H9 (cell line): ENCODE data around the gene LPCAT1. TPM values are rescaled to one million over a fixed set of nuclear protein-coding genes. Genes with fewer than 3 reads are reported as not detected.
"Not testable (repeated sequence)": the region's sequence is repeated elsewhere in the genome, so short reads cannot be mapped to it uniquely, and the experiment has no call there.

Source experiments
- DNase-seq: peaks from one replicate; pipeline ENCODE4 v3.0.0-alpha.2; 2017
- H2AFZ ChIP-seq: one replicate; pipeline ENCODE4 v1.6.1; 2013; ENCODE audit warnings: mild to moderate bottlenecking, low read length, control low read depth, moderate library complexity
- H2AK5ac ChIP-seq: 2 replicates; pipeline ENCODE4 v1.6.1; 2013; ENCODE audit warnings: low read length, control low read depth, mixed read lengths; ENCODE audit not compliant: insufficient read length
- H2BK120ac ChIP-seq: one replicate; pipeline ENCODE4 v1.6.1; 2013; ENCODE audit warnings: low read depth, mild to moderate bottlenecking, low read length, control low read depth, inconsistent platforms; ENCODE audit not compliant: poor library complexity, severe bottlenecking
- H2BK12ac ChIP-seq: 2 replicates; pipeline ENCODE4 v1.6.1; 2013; ENCODE audit warnings: low read length, control low read depth, mixed read lengths, low read depth; ENCODE audit not compliant: insufficient read length
- H2BK15ac ChIP-seq: 2 replicates; pipeline ENCODE4 v1.6.1; 2013; ENCODE audit warnings: low read depth, low read length, control low read depth
- H2BK20ac ChIP-seq: one replicate; pipeline ENCODE4 v1.6.1; 2013; ENCODE audit warnings: low read depth, mild to moderate bottlenecking, low read length, control low read depth, inconsistent platforms; ENCODE audit not compliant: poor library complexity, severe bottlenecking
- H2BK5ac ChIP-seq: 2 replicates; pipeline ENCODE4 v1.6.1; 2013; ENCODE audit warnings: low read length, control low read depth, mixed read lengths; ENCODE audit not compliant: insufficient read length
- H3K14ac ChIP-seq: 2 replicates; pipeline ENCODE4 v1.6.1; 2013; ENCODE audit warnings: low read length, control low read depth; ENCODE audit not compliant: insufficient read depth
- H3K18ac ChIP-seq: 2 replicates; pipeline ENCODE4 v1.6.1; 2013; ENCODE audit warnings: low read depth, mild to moderate bottlenecking, mixed read lengths, low read length, control low read depth; ENCODE audit not compliant: insufficient read length
- H3K23ac ChIP-seq: 2 replicates; pipeline ENCODE4 v1.6.1; 2013; ENCODE audit warnings: low read length, control low read depth, mixed read lengths, low read depth; ENCODE audit not compliant: insufficient read length
- H3K23me2 ChIP-seq: 2 replicates; pipeline ENCODE4 v1.6.1; 2013; ENCODE audit warnings: low read depth, mild to moderate bottlenecking, mixed read lengths, low read length, control low read depth; ENCODE audit not compliant: insufficient read length, poor library complexity, severe bottlenecking
- H3K27ac ChIP-seq: 2 replicates; pipeline ENCODE4 v1.5.1; 2013; ENCODE audit warnings: low read length, control low read depth, mixed read lengths, low read depth; ENCODE audit not compliant: insufficient read length
- H3K27me3 ChIP-seq: 2 replicates; pipeline ENCODE4 v1.6.1; 2013; ENCODE audit warnings: low read length, control low read depth, inconsistent platforms; ENCODE audit not compliant: insufficient read depth
- H3K4ac ChIP-seq: 2 replicates; pipeline ENCODE4 v1.6.1; 2013; ENCODE audit warnings: low read depth, mild to moderate bottlenecking, control low read depth, inconsistent platforms, low read length, moderate library complexity
- H3K4me1 ChIP-seq: 2 replicates; pipeline ENCODE4 v1.6.1; 2013; ENCODE audit warnings: low read length, control low read depth, inconsistent platforms; ENCODE audit not compliant: insufficient read depth
- H3K4me2 ChIP-seq: 2 replicates; pipeline ENCODE4 v1.6.1; 2013; ENCODE audit warnings: low read length, control low read depth, mixed read lengths; ENCODE audit not compliant: insufficient read length, insufficient read depth
- H3K56ac ChIP-seq: 2 replicates; pipeline ENCODE4 v1.6.1; 2013; ENCODE audit warnings: low read depth, mild to moderate bottlenecking, mixed read lengths, low read length, control low read depth; ENCODE audit not compliant: insufficient read length
- H3K79me1 ChIP-seq: 2 replicates; pipeline ENCODE4 v1.6.1; 2013; ENCODE audit warnings: low read depth, mild to moderate bottlenecking, moderate library complexity, low read length, control low read depth, inconsistent platforms; ENCODE audit not compliant: insufficient read depth, poor library complexity, severe bottlenecking
- H3K79me2 ChIP-seq: 2 replicates; pipeline ENCODE4 v1.6.1; 2013; ENCODE audit warnings: low read length, control low read depth, inconsistent platforms; ENCODE audit not compliant: insufficient read depth
- H3K9ac ChIP-seq: 2 replicates; pipeline ENCODE4 v1.6.1; 2013; ENCODE audit warnings: low read length, control low read depth, mixed read lengths; ENCODE audit not compliant: insufficient read length; ENCODE audit errors: extremely low read depth
- H3K9me3 ChIP-seq: one replicate; pipeline ENCODE4 v1.6.1; 2013; ENCODE audit warnings: low read depth, low read length, inconsistent platforms; ENCODE audit not compliant: control insufficient read depth
- H3T11ph ChIP-seq: one replicate; pipeline ENCODE4 v1.6.1; 2013; ENCODE audit warnings: mild to moderate bottlenecking, low read length, control low read depth, inconsistent platforms
- H4K20me1 ChIP-seq: one replicate; pipeline ENCODE4 v1.6.1; 2013; ENCODE audit not compliant: control insufficient read depth, insufficient read length, insufficient read depth
- H4K5ac ChIP-seq: 2 replicates; pipeline ENCODE4 v1.6.1; 2013; ENCODE audit warnings: low read depth, mild to moderate bottlenecking, mixed read lengths, low read length, control low read depth; ENCODE audit not compliant: insufficient read length
- H4K8ac ChIP-seq: replicated peaks from 2 replicates; pipeline ENCODE4 v1.6.1; 2013; ENCODE audit warnings: low read length, control low read depth, mixed read lengths, low read depth; ENCODE audit not compliant: insufficient read length
- H4K91ac ChIP-seq: 2 replicates; pipeline ENCODE4 v1.6.1; 2013; ENCODE audit warnings: low read depth, mild to moderate bottlenecking, moderate library complexity, mixed read lengths, low read length, control low read depth; ENCODE audit not compliant: insufficient read length
- H3K27ac Mint-ChIP-seq, 3 experiments: 2 replicates in 2 of 3; 3 replicates in 1 of 3; pipeline ENCODE4 v1.8.0; 2020 to 2021; ENCODE audit warnings: mixed read lengths in 3 of 3, mild to moderate bottlenecking in 1 of 3, moderate library complexity in 1 of 3
- H3K27me3 Mint-ChIP-seq: 2 replicates; pipeline ENCODE4 v1.8.0; 2021; ENCODE audit warnings: low read depth, mild to moderate bottlenecking, moderate library complexity, mixed read lengths
- H3K36me3 Mint-ChIP-seq, 3 experiments: 2 replicates in 2 of 3; 3 replicates in 1 of 3; pipeline ENCODE4 v1.8.0; 2020 to 2021; ENCODE audit warnings: low read depth in 3 of 3, mixed read lengths in 3 of 3; ENCODE audit not compliant: insufficient read depth in 1 of 3
- H3K4me1 Mint-ChIP-seq, 2 experiments: 2 replicates each; pipeline ENCODE4 v1.8.0; 2020; ENCODE audit warnings: mixed read lengths in 2 of 2
- H3K4me3 Mint-ChIP-seq, 2 experiments: 2 replicates in 1 of 2; 3 replicates in 1 of 2; pipeline ENCODE4 v1.8.0; 2020 to 2021; ENCODE audit warnings: mild to moderate bottlenecking in 2 of 2, mixed read lengths in 2 of 2, moderate library complexity in 1 of 2
- H3K9me3 Mint-ChIP-seq, 2 experiments: 2 replicates in 1 of 2; 3 replicates in 1 of 2; pipeline ENCODE4 v1.8.0; 2020; ENCODE audit warnings: mild to moderate bottlenecking in 2 of 2, mixed read lengths in 2 of 2, moderate library complexity in 1 of 2
- CTCF ChIP-seq: fragments of 200-600 bp; sonication (generic); conservative IDR thresholded peaks from 3 replicates; pipeline ENCODE4 v1.8.0; 2021; ENCODE audit warnings: antibody characterized with exemption, mild to moderate bottlenecking
- WGBS: extraction: QIAGEN DNeasy Blood & Tissue Kit; methylation state at CpG from one replicate; pipeline ENCODE4 v1.1.7; 2013; ENCODE audit warnings: missing lambda C conversion rate, low lambda C conversion rate, mixed read lengths; ENCODE audit not compliant: insufficient read length; ENCODE audit errors: extremely low coverage; 5-methylcytosine and 5-hydroxymethylcytosine counted together
- total RNA-seq: library from RNA; stranded (reverse); gene quantifications from 2 replicates; pipeline ENCODE4 v1.2.1, GENCODE V29; 2021

Gene LPCAT1
- total RNA-seq, 1 experiment from 2014 or later: 231 TPM

- Histone ChIP-seq H4K5ac (no peak overlapping the region), H3K27me3 (no peaks in the 10 kb centered on the region), H3K4ac (no peak overlapping the region), H2BK15ac (no peak overlapping the region), H2BK5ac (no peak overlapping the region), H2BK20ac (no peak overlapping the region), H3K56ac (no peak overlapping the region), H3K23me2 (no peaks in the 10 kb centered on the region), H3K79me2 (no peaks in the 10 kb centered on the region), H4K20me1 (no peaks in the 10 kb centered on the region), H3K9ac (no peak overlapping the region), H2AFZ (no peak overlapping the region), H3K4me1 (no peaks in the 10 kb centered on the region), H3K79me1 (no peaks in the 10 kb centered on the region), H3K9me3 (no peaks in the 10 kb centered on the region), H3K23ac (no peak overlapping the region), H2BK120ac (no peak overlapping the region), H4K8ac (no peak overlapping the region), H2AK5ac (no peak overlapping the region), H3T11ph (no peak overlapping the region), H2BK12ac (no peak overlapping the region), H3K4me2 (no peak overlapping the region), H4K91ac (no peak overlapping the region), H3K27ac (no peak overlapping the region), H3K18ac (no peak overlapping the region), H3K14ac (no peak overlapping the region; the same call in 1 of the 2 replicates)
- peaks cover 0 to 6% (median 3%) of the 10 kb centered on the region in 3 experiments; a peak in 3 of 7 replicates for H3K36me3 Mint-ChIP-seq
- peaks cover 32% of the 10 kb centered on the region for H3K27me3 Mint-ChIP-seq
- H3K9me3 Mint-ChIP-seq: peaks cover 25 to 34% of the 10 kb centered on the region in 2 experiments
- no peak for TF ChIP-seq CTCF
- no peak overlapping the region for H3K4me3 Mint-ChIP-seq
- no peak for DNase-seq
- H3K27ac Mint-ChIP-seq: peak overlapping the region in 1 of 3 experiments; percentile 19; a peak in 1 of 7 replicates
- no CpG with 5 or more reads among the region's 19 CpGs for WGBS
- no peaks in the 10 kb centered on the region for H3K4me1 Mint-ChIP-seq
Measured at GRCh38 chr5:1423901-1424603, 99.7 kb downstream of the LPCAT1 start.

GRCh38 chr5:1422522-1422921, 101.2 kb downstream of the LPCAT1 start:
- H3K79me2 ChIP-seq: not testable (repeated sequence)

More at GRCh38 chr5:1422522-1422921, 101.2 kb downstream of the LPCAT1 start:
- H4K5ac ChIP-seq, H2BK15ac ChIP-seq, H3K36me3 Mint-ChIP-seq, H3T11ph ChIP-seq, H3K4me1 Mint-ChIP-seq, H3K14ac ChIP-seq, H3K27ac Mint-ChIP-seq, H3K4ac ChIP-seq, H2BK5ac ChIP-seq, H3K23me2 ChIP-seq, H4K20me1 ChIP-seq, H4K8ac ChIP-seq, H2AK5ac ChIP-seq, DNase-seq, H4K91ac ChIP-seq, H3K9ac ChIP-seq, H2BK12ac ChIP-seq, H3K79me1 ChIP-seq, H2BK120ac ChIP-seq, H3K4me3 Mint-ChIP-seq, H3K23ac ChIP-seq, H3K4me2 ChIP-seq, H3K9me3 ChIP-seq, H3K18ac ChIP-seq, H3K27me3 ChIP-seq, H3K4me1 ChIP-seq, H3K56ac ChIP-seq, H3K27ac ChIP-seq, H2BK20ac ChIP-seq, H2AFZ ChIP-seq: not testable (repeated sequence)
- Mint-ChIP-seq H3K27me3 (peaks cover 30% of the 10 kb centered on the region), H3K9me3 (peaks cover 17 to 22% of the 10 kb centered on the region in 2 experiments)
- WGBS: no CpG with 5 or more reads among the region's 13 CpGs
